ENCODE measurements around the gene MIF4GD.

GRCh38 chr17:75242461-75243042 lies 28.5 kb downstream of the MIF4GD start:
- TF ChIP-seq CTCF (conservative IDR thresholded peaks at IDR 0.05; ENCODE audit: low read depth in 2 of 2) (no peak), EZH2 (IDR thresholded peaks at IDR 0.05; ENCODE audit: low read depth, unreplicated experiment) (no peak), EZH2phosphoT487 (IDR thresholded peaks at IDR 0.05; ENCODE audit: unreplicated experiment) (no peak)
